ENCODE data around the gene GPS1.

Gene GPS1

DNA sequence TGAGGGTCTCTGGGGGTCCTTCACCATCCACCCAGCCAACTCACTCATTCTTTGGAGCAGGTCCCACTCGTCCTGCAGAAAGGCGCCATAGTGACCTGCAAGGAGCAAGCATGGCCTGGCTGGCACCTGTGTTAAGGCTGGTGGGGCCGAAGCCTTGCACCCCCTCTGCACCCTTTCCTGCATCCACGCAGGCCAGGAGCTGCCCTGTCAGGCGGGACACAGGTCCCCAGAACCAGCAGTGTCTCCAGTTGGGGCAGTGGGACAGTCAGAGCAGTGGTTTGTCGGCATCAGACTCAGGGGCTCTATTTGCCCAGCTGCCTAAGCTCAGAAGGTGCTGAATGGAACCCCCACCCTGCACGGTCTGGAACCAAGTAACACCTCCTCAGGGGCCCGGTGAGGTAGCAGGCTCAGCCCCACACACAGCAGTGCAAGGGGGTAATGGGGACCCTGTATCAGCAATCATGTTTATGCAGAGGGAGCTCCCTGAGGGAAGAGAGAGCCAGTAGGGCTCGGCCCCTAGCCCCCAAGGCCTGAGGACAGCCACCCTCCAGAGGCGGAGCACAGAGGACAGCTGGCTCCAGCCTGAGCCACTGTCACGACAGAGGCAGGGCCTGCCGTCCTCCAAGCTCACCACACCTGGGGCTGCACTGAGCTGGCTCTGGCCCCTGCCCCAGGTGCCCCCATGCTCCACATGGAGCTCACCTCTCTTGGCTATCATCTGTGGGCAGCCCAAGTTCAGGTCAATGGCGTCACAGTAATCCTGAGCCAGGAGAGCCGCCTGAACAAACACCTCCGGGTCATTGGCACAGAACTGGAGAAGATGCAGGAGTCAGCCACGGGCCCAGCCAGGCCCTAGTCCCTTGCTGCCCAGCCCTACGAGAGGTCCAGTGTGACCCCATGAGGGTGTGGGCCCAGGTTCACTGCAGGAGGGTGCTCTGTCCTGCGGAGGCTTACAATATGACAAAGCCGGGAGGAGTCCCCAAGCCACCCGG, 12.0 kb downstream of the GPS1 start:
- no peak overlapping the region for H3K9ac ChIP-seq (ENCODE audit: low read depth, low read length)
- peak overlapping the region; percentile 76; the same call in 1 of the 2 replicates for H3K4me3 ChIP-seq (ENCODE audit: low read length)
- H3K9me3 ChIP-seq (ENCODE audit: insufficient read depth, low read depth, low read length): no peaks in the 10 kb centered on the region
- H3K4me1 ChIP-seq (ENCODE audit: insufficient read depth, low read length): peaks cover 4% of the 10 kb centered on the region; the same call in 1 of the 2 replicates
- H3K27ac ChIP-seq (ENCODE audit: low read length): no peak overlapping the region
- no peaks in the 10 kb centered on the region for H3K27me3 ChIP-seq (ENCODE audit: insufficient read depth, low read length)
- peaks cover 34% of the 10 kb centered on the region for H3K36me3 ChIP-seq (ENCODE audit: insufficient read depth, low read depth, low read length)

DNA sequence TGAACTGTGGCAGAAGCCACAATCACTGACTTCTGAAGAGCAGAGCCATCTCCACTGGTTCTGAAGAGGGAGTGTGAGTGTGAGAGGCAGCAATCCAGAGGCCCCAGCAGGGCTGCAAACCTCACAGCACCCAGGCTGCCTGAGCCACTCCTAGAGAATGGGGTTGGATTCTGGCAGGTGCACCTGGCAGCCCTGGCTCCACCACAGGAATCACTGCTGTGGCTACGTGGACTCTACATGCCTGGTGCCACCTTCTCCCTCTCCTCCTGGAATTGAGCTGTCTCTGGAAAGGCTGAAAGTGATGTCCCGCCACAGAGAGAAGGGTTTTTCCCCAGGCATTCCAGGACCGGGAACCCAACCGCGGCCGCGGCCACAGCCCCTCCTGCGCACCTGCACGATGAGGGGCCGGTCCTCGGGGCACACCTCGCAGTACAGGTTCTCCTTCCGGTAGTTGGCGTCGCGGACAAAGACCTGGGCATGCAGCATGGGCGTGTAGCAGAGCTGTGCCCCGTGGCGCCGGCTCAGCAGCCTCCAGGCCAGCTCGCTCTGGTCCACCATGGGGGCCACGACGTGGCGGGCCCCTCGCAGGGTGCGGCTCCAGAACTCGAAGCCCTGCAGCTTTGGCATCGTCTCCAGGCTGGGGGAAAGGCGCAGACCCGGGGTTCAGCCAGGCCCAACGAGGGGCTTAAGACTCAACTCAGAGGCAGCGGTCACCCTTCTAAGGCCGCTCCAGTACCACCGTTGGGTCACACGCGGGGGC, 12.9 kb downstream of the GPS1 start:
- Histone ChIP-seq H3K36me3 (ENCODE audit: insufficient read depth, low read depth, low read length) (peaks cover 31% of the 10 kb centered on the region), H3K4me3 (ENCODE audit: low read length) (peak overlapping the region; percentile 76), H3K9ac (ENCODE audit: low read depth, low read length) (peak overlapping the region; percentile 72; the same call in 1 of the 2 replicates), H3K4me1 (ENCODE audit: insufficient read depth, low read length) (peaks cover 4% of the 10 kb centered on the region; the same call in 1 of the 2 replicates), H3K9me3 (ENCODE audit: insufficient read depth, low read depth, low read length) (no peaks in the 10 kb centered on the region), H3K27me3 (ENCODE audit: insufficient read depth, low read length) (no peaks in the 10 kb centered on the region), H3K27ac (ENCODE audit: low read length) (no peak overlapping the region)

DNA sequence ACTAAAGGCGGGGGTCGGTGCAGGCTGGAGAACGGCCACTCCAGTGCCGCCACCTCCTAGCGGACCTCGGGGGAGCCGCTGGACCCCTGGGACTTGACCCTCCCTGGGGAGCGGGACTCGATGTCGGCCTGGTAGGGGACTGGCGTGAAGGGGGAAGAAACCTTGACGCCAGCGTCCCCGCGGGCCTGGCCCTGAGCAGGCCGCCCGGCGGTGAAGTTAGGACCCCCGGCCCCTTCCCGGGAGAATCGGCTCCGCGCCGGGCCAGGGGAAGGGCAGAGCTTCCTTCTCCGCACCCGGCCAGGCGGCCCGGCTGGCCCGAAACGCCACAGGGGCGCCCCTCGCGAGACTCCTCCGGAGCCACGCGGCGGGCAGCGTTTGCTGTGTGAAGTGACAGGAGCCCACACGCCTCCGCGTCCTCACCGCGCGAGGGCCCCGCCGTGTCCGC, 13.5 kb downstream of the GPS1 start:
- peaks cover 4% of the 10 kb centered on the region; the same call in 1 of the 2 replicates for H3K4me1 ChIP-seq (ENCODE audit: insufficient read depth, low read length)

DNA sequence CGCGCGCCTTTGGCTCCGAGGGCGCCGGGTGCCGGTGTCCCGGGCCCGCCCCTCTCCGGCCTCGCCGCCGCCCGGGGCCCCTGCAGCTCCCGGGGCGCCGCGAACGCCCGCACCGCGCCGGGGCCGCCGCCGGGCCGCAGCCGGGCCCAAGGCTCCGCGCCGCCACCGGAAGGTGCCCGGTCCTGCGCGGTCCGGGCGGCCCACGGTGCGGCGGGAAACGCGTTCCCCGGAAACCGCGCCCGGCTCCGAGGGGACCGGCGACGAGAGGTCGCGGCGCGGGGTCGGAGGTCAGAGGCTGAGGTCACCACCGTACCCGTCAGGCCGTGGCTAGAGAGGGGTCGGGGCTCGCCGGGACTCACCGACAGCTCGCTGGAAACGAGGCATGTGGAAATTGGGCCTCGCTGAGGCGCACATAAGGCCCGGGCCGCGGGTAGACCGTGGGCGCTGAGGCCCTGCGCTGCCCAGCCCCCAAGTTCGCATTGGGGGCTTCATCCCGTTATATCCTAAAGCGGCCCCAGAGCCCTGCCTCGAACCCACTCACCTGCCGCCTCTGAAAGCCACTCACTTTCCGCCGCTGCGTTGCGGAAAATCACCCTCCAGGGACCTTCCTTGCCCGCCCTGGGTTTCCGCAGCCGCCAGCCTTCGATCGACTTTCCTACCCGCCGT, 14.1 kb downstream of the GPS1 start, which contains the start of gene DUS1L:
Gene DUS1L (minus strand): TSS at position 167 of the 666 bp plus-strand sequence. CDS start 745 bp downstream, outside the sequence.
- peak within 1 kb of the TSS; percentile 74 for H3K9ac ChIP-seq (ENCODE audit: low read depth, low read length)
- no peaks in the 10 kb centered on the region for H3K9me3 ChIP-seq (ENCODE audit: insufficient read depth, low read depth, low read length)
- peak within 1 kb of the TSS; percentile 76 for H3K4me3 ChIP-seq (ENCODE audit: low read length)
- H3K27me3 ChIP-seq (ENCODE audit: insufficient read depth, low read length): no peaks in the 10 kb centered on the region
- H3K27ac ChIP-seq (ENCODE audit: low read length): no peak within 1 kb of the TSS
- peaks cover 26% of the 10 kb centered on the region for H3K36me3 ChIP-seq (ENCODE audit: insufficient read depth, low read depth, low read length)
- H3K4me1 ChIP-seq (ENCODE audit: insufficient read depth, low read length): peaks cover 4% of the 10 kb centered on the region; the same call in 1 of the 2 replicates

More for the DNA sequence above, 13.5 kb downstream of the GPS1 start:
- Histone ChIP-seq H3K27me3 (ENCODE audit: insufficient read depth, low read length) (no peaks in the 10 kb centered on the region), H3K36me3 (ENCODE audit: insufficient read depth, low read depth, low read length) (peaks cover 31% of the 10 kb centered on the region), H3K9ac (ENCODE audit: low read depth, low read length) (peak overlapping the region; percentile 72), H3K27ac (ENCODE audit: low read length) (no peak overlapping the region), H3K4me3 (ENCODE audit: low read length) (peak overlapping the region; percentile 76), H3K9me3 (ENCODE audit: insufficient read depth, low read depth, low read length) (no peaks in the 10 kb centered on the region)

DNA sequence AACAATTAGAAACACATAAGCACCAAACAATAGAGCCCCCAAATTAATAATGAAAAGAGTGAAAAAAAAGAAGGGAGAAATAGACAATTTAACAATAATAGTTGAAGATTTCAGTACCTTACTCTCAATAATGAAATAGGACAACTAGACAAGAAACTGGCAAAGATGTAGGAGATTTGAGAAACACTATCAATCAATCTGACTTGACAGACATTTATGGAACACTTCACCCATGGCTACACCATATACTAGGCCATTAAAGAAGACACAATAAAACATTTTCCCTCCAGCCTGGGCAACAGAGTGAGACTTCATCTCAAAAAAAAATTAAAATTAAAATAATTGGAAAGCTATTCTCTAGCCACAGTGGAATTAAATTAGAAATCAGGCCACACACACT, 18.9 kb downstream of the GPS1 start:
- Histone ChIP-seq H3K4me1 (ENCODE audit: insufficient read depth, low read length) (peaks cover 4% of the 10 kb centered on the region; the same call in 1 of the 2 replicates), H3K9ac (ENCODE audit: low read depth, low read length) (no peak overlapping the region), H3K27ac (ENCODE audit: low read length) (no peak overlapping the region), H3K9me3 (ENCODE audit: insufficient read depth, low read depth, low read length) (no peaks in the 10 kb centered on the region), H3K27me3 (ENCODE audit: insufficient read depth, low read length) (peaks cover 5% of the 10 kb centered on the region; the same call in 1 of the 2 replicates), H3K4me3 (ENCODE audit: low read length) (no peak overlapping the region), H3K36me3 (ENCODE audit: insufficient read depth, low read depth, low read length) (no peaks in the 10 kb centered on the region)

DNA sequence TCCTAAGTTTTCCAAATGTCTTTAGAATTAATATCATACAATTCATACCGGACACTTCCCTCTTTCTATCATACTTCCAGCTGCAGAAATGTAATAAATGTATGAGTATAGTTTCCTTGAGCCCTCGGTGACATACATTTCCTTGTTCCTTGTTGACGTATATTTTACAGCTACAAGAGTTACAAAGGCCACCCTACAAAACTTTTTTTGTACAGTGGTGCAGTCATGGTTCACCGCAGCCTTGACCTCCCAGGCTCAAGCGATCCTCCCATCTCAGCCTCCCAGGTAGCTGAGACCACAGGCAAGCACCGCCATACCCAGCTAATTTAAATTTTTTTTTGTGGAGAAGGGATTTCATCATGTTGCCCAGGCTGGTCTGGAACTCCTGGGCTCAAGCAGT, 21.1 kb downstream of the GPS1 start:
- Histone ChIP-seq H3K9me3 (ENCODE audit: insufficient read depth, low read depth, low read length) (no peaks in the 10 kb centered on the region), H3K27me3 (ENCODE audit: insufficient read depth, low read length) (peaks cover 5% of the 10 kb centered on the region; the same call in 1 of the 2 replicates), H3K36me3 (ENCODE audit: insufficient read depth, low read depth, low read length) (0 out of 2 replicates have a peak, but pooled peaks cover 3% of the 10 kb centered on the region), H3K27ac (ENCODE audit: low read length) (no peak overlapping the region), H3K4me3 (ENCODE audit: low read length) (no peak overlapping the region), H3K4me1 (ENCODE audit: insufficient read depth, low read length) (no peaks in the 10 kb centered on the region), H3K9ac (ENCODE audit: low read depth, low read length) (no peak overlapping the region)

DNA sequence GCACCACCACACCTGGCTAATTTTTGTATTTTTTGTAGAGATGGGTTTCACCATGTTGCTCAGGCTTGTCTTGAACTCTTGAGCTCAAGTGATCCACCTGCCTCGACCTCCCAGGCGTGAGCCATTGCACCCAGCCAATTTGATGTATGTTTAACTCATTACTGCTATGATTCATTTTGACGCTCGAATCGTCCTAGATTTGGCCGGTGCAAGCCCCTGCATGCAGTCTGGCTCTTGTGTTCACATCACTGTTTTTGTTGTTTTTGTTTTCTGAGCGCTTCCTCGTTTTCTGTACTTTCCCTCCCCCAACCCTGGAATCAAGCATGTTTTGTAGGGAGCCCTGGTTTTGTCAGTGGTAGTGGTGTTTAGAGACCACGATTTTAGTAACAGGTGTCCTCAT, 21.7 kb downstream of the GPS1 start:
- H3K27ac ChIP-seq (ENCODE audit: low read length): no peak overlapping the region
- H3K4me1 ChIP-seq (ENCODE audit: insufficient read depth, low read length): no peaks in the 10 kb centered on the region
- H3K36me3 ChIP-seq (ENCODE audit: insufficient read depth, low read depth, low read length): peaks cover 8% of the 10 kb centered on the region; the same call in 1 of the 2 replicates
- H3K9ac ChIP-seq (ENCODE audit: low read depth, low read length): no peak overlapping the region
- no peaks in the 10 kb centered on the region for H3K9me3 ChIP-seq (ENCODE audit: insufficient read depth, low read depth, low read length)
- H3K27me3 ChIP-seq (ENCODE audit: insufficient read depth, low read length): peaks cover 5% of the 10 kb centered on the region; the same call in 1 of the 2 replicates
- no peak overlapping the region for H3K4me3 ChIP-seq (ENCODE audit: low read length)

DNA sequence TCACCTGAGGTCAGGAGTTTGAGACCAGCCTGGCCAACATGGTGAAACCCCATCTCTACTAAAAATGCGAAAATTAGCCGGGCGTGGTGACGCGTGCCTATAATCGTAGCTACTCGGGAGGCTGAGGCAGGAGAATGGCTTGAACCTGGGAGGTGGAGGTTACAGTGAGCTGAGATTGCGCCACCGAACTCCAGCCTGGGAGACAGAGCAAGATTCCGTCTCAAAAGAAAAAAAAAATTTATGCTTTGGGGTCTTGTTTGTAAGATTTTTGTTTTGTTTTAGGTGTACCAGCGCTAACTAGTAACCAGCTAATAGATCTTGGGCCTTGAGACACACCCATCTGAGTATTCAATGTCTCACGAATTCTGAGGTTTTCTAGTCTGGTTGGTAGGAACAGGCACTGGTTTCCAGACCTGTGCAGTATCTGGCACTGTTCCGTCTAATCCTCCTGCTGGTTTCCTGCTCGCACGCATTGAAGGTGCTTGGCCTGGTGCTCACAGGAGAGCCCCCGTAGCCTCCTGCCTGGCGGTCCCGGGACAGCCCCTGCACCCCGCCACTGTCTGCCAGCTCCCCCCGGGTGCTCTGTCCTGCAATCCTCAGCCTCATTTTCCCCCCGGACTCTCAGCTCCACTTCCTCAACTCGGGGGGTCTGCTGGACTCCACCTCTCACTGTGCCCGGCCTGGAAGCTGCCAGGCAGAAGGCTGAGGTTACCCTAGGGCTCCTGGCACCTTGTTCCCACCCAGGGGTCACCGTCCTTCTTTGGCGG, 24.5 kb downstream of the GPS1 start:
- Histone ChIP-seq H3K36me3 (ENCODE audit: insufficient read depth, low read depth, low read length) (peaks cover 32% of the 10 kb centered on the region), H3K27me3 (ENCODE audit: insufficient read depth, low read length) (peaks cover 5% of the 10 kb centered on the region; the same call in 1 of the 2 replicates), H3K9ac (ENCODE audit: low read depth, low read length) (no peak overlapping the region), H3K9me3 (ENCODE audit: insufficient read depth, low read depth, low read length) (no peaks in the 10 kb centered on the region), H3K4me1 (ENCODE audit: insufficient read depth, low read length) (no peaks in the 10 kb centered on the region), H3K27ac (ENCODE audit: low read length) (no peak overlapping the region), H3K4me3 (ENCODE audit: low read length) (no peak overlapping the region)

DNA sequence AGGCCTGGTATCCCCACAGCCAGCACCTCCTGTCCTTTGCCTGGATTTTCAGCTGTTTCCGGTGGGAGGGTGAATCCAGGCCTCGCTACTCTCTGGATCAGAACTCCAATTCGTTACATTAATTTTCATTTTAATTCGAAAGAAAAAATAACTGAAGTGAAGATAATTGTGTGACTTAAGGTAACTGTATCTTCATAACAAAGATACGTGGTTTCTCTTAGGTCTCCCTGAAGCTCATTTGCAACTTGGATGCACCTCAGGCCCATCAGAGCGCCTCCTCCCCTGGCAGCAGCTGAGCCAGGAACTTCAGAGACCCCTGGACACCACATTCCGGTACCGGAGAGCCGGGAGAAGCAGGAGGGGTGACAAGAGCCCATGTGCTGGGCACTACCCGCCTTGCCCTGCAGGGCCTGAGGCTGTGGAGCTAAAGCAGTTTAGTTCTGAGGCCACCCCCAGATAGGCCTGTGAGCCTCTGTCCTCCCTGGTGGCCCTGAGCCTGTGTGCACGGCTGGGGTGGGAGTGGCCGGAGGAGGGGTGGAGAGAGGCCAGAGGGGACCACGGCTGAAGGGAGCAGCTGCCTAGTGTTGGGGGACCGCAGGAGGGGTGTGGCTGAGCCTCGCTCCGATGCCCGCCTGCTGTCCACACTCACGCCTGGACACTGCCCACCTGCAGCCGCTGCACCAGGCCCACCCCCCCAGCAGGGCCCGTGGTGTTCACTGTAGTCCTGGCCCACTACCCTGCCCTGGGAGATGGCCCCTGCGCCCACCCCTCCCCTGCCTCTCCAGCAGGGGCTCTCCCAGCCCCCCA, 25.3 kb downstream of the GPS1 start:
- H3K9ac ChIP-seq (ENCODE audit: low read depth, low read length): no peak overlapping the region
- peaks cover 37% of the 10 kb centered on the region for H3K36me3 ChIP-seq (ENCODE audit: insufficient read depth, low read depth, low read length)
- H3K4me1 ChIP-seq (ENCODE audit: insufficient read depth, low read length): no peaks in the 10 kb centered on the region
- no peak overlapping the region for H3K4me3 ChIP-seq (ENCODE audit: low read length)
- peaks cover 5% of the 10 kb centered on the region; the same call in 1 of the 2 replicates for H3K27me3 ChIP-seq (ENCODE audit: insufficient read depth, low read length)
- no peak overlapping the region for H3K27ac ChIP-seq (ENCODE audit: low read length)
- no peaks in the 10 kb centered on the region for H3K9me3 ChIP-seq (ENCODE audit: insufficient read depth, low read depth, low read length)

Measured in iPS-20b (cell line).